ENCODE measurements around the gene CCDC12. TPM values are rescaled to one million over a fixed set of nuclear protein-coding genes. Genes with fewer than 3 reads are reported as not detected.

The CCDC12 gene
- total and polyA plus RNA-seq, 2 donors (not counting 1 experiment from before 2014, with no cell fraction given) = 84.0 to 97.3 TPM

DNA sequence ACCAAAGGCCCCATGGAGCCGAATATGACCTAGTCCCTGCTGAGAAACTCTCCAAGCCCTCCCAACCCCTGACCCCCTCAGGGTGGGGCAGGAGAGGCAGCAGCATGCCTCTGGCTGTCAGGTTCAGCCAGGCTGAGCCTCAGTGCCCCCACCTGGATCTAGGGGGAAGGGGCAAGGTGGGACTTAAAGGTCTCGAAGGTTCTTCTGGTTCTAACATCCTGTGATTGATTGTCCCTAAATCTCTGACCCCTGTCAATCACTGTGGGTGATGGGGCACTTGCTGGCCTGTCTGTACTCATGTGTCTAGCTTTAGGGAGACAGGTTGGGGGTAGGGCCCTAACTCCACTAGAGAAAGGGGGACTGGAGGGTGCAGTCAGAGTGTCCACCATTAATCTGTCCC, 16.7 kb upstream of the CCDC12 start:
- peaks cover 5% of the 10 kb centered on the region for H4K20me1 ChIP-seq (ENCODE audit: control insufficient read depth, insufficient read depth, low read length, poor library complexity, severe bottlenecking)
- no peak overlapping the region for H3K4me3 Mint-ChIP-seq
- ATAC-seq (ENCODE audit: low read depth) (no peak), DNase-seq (no peak)
- no peak overlapping the region for H3K4me2 ChIP-seq (replicated peaks; ENCODE audit: low read depth, low read length, poor library complexity, severe bottlenecking)
- H3K27ac Mint-ChIP-seq = peak overlapping the region; percentile 50
- H2AFZ ChIP-seq (ENCODE audit: insufficient read depth, low read depth, low read length, poor library complexity, severe bottlenecking) = no peak overlapping the region
- no peak overlapping the region for H3K27ac ChIP-seq (ENCODE audit: low read length in 2 of 2)
- 94% methylated on average over 2 of the region's 2 CpGs for WGBS (ENCODE audit: insufficient coverage)
- no peak overlapping the region for H3K4me3 ChIP-seq (ENCODE audit: control extremely low read depth in 1 of 5, extremely low read depth in 1 of 5, insufficient read depth in 1 of 5, low read depth in 2 of 5, low read length in 4 of 5)
- CTCF ChIA-PET = interaction anchor here (1.1 to 12.1 kb wide), 3 partner anchors 65 to 127 kb away, joined by 3 to 146 read pairs (median 6); no protein-coding TSS in a partner anchor
- intact Hi-C loops (cut with micrococcal nuclease) = no loop called here
- H3K79me2 ChIP-seq (ENCODE audit: control insufficient read depth, insufficient read depth, low read length) = peaks cover 13% of the 10 kb centered on the region
- no peak overlapping the region for H3K9ac ChIP-seq (ENCODE audit: low read length)
- TF ChIP-seq EZH2 (IDR thresholded peaks at IDR 0.05; ENCODE audit: borderline replicate concordance, insufficient read depth, low read depth, low read length, poor library complexity, severe bottlenecking) = no peak
- H3K9me3 Mint-ChIP-seq (ENCODE audit: insufficient read depth) = no peaks in the 10 kb centered on the region
- H3K27me3 Mint-ChIP-seq = no peaks in the 10 kb centered on the region
- H3K4me1 Mint-ChIP-seq = peaks cover 38% of the 10 kb centered on the region
- no peaks in the 10 kb centered on the region for H3K27me3 ChIP-seq (replicated peaks in 1 of 4; ENCODE audit: control extremely low read depth in 1 of 4, control insufficient read depth in 3 of 4, insufficient read depth in 4 of 4, low read length in 3 of 4)
- H3K9me3 ChIP-seq (ENCODE audit: control extremely low read depth in 1 of 3, control insufficient read depth in 2 of 3, insufficient read depth in 1 of 3, low read length in 2 of 3) = no peaks in the 10 kb centered on the region
- H3K36me3 ChIP-seq (replicated peaks in 1 of 2; ENCODE audit: control extremely low read depth in 1 of 2, control insufficient read depth in 1 of 2, extremely low read depth in 1 of 2, insufficient read depth in 2 of 2, low read length in 1 of 2) = peaks cover 0 to 18% of the 10 kb centered on the region in 2 experiments
- POLR2A ChIA-PET = no interaction called here
- peaks cover 21 to 30% of the 10 kb centered on the region in 2 donors for H3K4me1 ChIP-seq (ENCODE audit: control insufficient read depth in 2 of 2, insufficient read depth in 2 of 2, low read length in 2 of 2)

DNA sequence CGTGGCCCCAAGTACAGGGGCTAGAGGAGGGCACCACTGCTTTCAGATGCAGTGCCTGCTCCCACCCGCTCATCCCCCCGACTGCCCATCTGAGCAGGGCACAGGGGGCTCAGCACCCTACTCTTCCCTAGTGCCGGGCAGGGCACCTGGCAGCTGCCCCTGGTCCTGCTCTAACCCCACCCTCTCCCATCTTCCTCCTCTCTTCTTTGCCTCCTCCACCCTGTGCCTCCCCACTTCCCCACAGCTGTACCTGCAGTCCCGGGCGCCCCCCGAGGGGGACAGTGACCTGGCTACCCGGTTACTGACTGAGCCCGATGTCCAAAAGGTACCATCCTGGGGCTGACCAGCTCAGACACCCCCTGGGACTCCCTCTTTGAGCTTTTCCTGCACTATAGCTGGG, 15.7 kb upstream of the CCDC12 start:
- peaks cover 13% of the 10 kb centered on the region for H4K20me1 ChIP-seq (ENCODE audit: control insufficient read depth, insufficient read depth, low read length, poor library complexity, severe bottlenecking)
- Mint-ChIP-seq H3K27me3 (no peaks in the 10 kb centered on the region), H3K9me3 (ENCODE audit: insufficient read depth) (no peaks in the 10 kb centered on the region), H3K4me1 (peaks cover 46% of the 10 kb centered on the region), H3K27ac (no peak overlapping the region), H3K4me3 (no peak overlapping the region)
- ATAC-seq (ENCODE audit: low read depth) = no peak
- no peaks in the 10 kb centered on the region for H3K27me3 ChIP-seq (replicated peaks in 1 of 4; ENCODE audit: control extremely low read depth in 1 of 4, control insufficient read depth in 3 of 4, insufficient read depth in 4 of 4, low read length in 3 of 4)
- H3K79me2 ChIP-seq (ENCODE audit: control insufficient read depth, insufficient read depth, low read length) = peaks cover 3% of the 10 kb centered on the region
- H2AFZ ChIP-seq (ENCODE audit: insufficient read depth, low read depth, low read length, poor library complexity, severe bottlenecking) = no peak overlapping the region
- no peaks in the 10 kb centered on the region for H3K9me3 ChIP-seq (ENCODE audit: control extremely low read depth in 1 of 3, control insufficient read depth in 2 of 3, insufficient read depth in 1 of 3, low read length in 2 of 3)
- DNase-seq = no peak
- H3K4me3 ChIP-seq (ENCODE audit: control extremely low read depth in 1 of 5, extremely low read depth in 1 of 5, insufficient read depth in 1 of 5, low read depth in 2 of 5, low read length in 4 of 5) = no peak overlapping the region
- 96% methylated on average over 9 of the region's 9 CpGs for WGBS (ENCODE audit: insufficient coverage)
- H3K27ac ChIP-seq (ENCODE audit: low read length in 2 of 2) = no peak overlapping the region
- H3K36me3 ChIP-seq (replicated peaks in 1 of 2; ENCODE audit: control extremely low read depth in 1 of 2, control insufficient read depth in 1 of 2, extremely low read depth in 1 of 2, insufficient read depth in 2 of 2, low read length in 1 of 2) = peaks cover 0 to 18% of the 10 kb centered on the region in 2 experiments
- H3K4me1 ChIP-seq (ENCODE audit: control insufficient read depth in 2 of 2, insufficient read depth in 2 of 2, low read length in 2 of 2) = peaks cover 30 to 39% of the 10 kb centered on the region in 2 donors
- no peak overlapping the region for H3K4me2 ChIP-seq (replicated peaks; ENCODE audit: low read depth, low read length, poor library complexity, severe bottlenecking)
- ChIA-PET CTCF (interaction anchor here (1.1 to 12.1 kb wide), 3 partner anchors 11 to 83 kb away, joined by 3 to 146 read pairs (median 10); no protein-coding TSS in a partner anchor), POLR2A (no interaction called here)
- TF ChIP-seq, protein P1, sequence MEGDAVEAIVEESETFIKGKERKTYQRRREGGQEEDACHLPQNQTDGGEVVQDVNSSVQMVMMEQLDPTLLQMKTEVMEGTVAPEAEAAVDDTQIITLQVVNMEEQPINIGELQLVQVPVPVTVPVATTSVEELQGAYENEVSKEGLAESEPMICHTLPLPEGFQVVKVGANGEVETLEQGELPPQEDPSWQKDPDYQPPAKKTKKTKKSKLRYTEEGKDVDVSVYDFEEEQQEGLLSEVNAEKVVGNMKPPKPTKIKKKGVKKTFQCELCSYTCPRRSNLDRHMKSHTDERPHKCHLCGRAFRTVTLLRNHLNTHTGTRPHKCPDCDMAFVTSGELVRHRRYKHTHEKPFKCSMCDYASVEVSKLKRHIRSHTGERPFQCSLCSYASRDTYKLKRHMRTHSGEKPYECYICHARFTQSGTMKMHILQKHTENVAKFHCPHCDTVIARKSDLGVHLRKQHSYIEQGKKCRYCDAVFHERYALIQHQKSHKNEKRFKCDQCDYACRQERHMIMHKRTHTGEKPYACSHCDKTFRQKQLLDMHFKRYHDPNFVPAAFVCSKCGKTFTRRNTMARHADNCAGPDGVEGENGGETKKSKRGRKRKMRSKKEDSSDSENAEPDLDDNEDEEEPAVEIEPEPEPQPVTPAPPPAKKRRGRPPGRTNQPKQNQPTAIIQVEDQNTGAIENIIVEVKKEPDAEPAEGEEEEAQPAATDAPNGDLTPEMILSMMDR (IDR thresholded peaks at IDR 0.05) = no peak
- TF ChIP-seq EZH2 (IDR thresholded peaks at IDR 0.05; ENCODE audit: borderline replicate concordance, insufficient read depth, low read depth, low read length, poor library complexity, severe bottlenecking) = no peak
- intact Hi-C loops (cut with micrococcal nuclease) = no loop called here
- H3K9ac ChIP-seq (ENCODE audit: low read length) = no peak overlapping the region

Data from B cell (primary cell).